ENCODE data around the gene GALNT18.

Gene GALNT18

GRCh38 chr11:11458001-11458400, 163.8 kb downstream of the GALNT18 start:
- Histone ChIP-seq H4K20me1 (ENCODE audit: insufficient read depth, low read length) (no peaks in the 10 kb centered on the region), H3F3A (ENCODE audit: insufficient read depth, low read length) (no peaks in the 10 kb centered on the region), H3K4me1 (ENCODE audit: low read length) (peaks cover 15% of the 10 kb centered on the region), H3K9me2 (replicated peaks; ENCODE audit: insufficient read depth, low read length) (no peaks in the 10 kb centered on the region), H3K27me3 (replicated peaks; ENCODE audit: insufficient read depth, low read length) (no peaks in the 10 kb centered on the region), H3K4me2 (ENCODE audit: low read depth, low read length) (no peak overlapping the region), H3K9me3 (replicated peaks; ENCODE audit: insufficient read depth, low read length) (no peaks in the 10 kb centered on the region), H3K36me3 (replicated peaks; ENCODE audit: insufficient read depth, low read length) (no peaks in the 10 kb centered on the region), H3K9ac (ENCODE audit: low read length) (no peak overlapping the region), H3K27ac (ENCODE audit: low read length) (no peak overlapping the region), H3K4me3 (ENCODE audit: low read length) (no peak overlapping the region), H3K79me2 (ENCODE audit: low read length) (no peaks in the 10 kb centered on the region), H2AFZ (ENCODE audit: low read length) (no peak overlapping the region)
- DNase-seq, result no peak
- TF ChIP-seq CTCF (IDR thresholded peaks at IDR 0.05; ENCODE audit: low read length) (no peak), EZH2phosphoT487 (IDR thresholded peaks at IDR 0.05; ENCODE audit: low read length) (no peak), EZH2 (optimal IDR thresholded peaks at IDR 0.05; ENCODE audit: low read depth, low read length) (no peak)

- H3K4me3 ChIP-seq (ENCODE audit: low read length), result no peak overlapping the region
- no peak overlapping the region for H2AFZ ChIP-seq (ENCODE audit: low read length)
- H3K9ac ChIP-seq (ENCODE audit: low read length), result no peak overlapping the region
- no peak overlapping the region for H3K4me2 ChIP-seq (ENCODE audit: low read depth, low read length)
- DNase-seq, result no peak
- no peaks in the 10 kb centered on the region for H4K20me1 ChIP-seq (ENCODE audit: insufficient read depth, low read length)
- no peaks in the 10 kb centered on the region for H3F3A ChIP-seq (ENCODE audit: insufficient read depth, low read length)
- H3K79me2 ChIP-seq (ENCODE audit: low read length), result no peaks in the 10 kb centered on the region
- H3K9me3 ChIP-seq (replicated peaks; ENCODE audit: insufficient read depth, low read length), result no peaks in the 10 kb centered on the region
- H3K27me3 ChIP-seq (replicated peaks; ENCODE audit: insufficient read depth, low read length), result no peaks in the 10 kb centered on the region
- no peaks in the 10 kb centered on the region for H3K9me2 ChIP-seq (replicated peaks; ENCODE audit: insufficient read depth, low read length)
- no peak overlapping the region for H3K27ac ChIP-seq (ENCODE audit: low read length)
- peaks cover 15% of the 10 kb centered on the region for H3K4me1 ChIP-seq (ENCODE audit: low read length)
- TF ChIP-seq EZH2 (optimal IDR thresholded peaks at IDR 0.05; ENCODE audit: low read depth, low read length) (no peak), EZH2phosphoT487 (IDR thresholded peaks at IDR 0.05; ENCODE audit: low read length) (no peak), CTCF (IDR thresholded peaks at IDR 0.05; ENCODE audit: low read length) (no peak)
- no peaks in the 10 kb centered on the region for H3K36me3 ChIP-seq (replicated peaks; ENCODE audit: insufficient read depth, low read length)
Observed at GRCh38 chr11:11456866-11457265, 164.9 kb downstream of the GALNT18 start.

GRCh38 chr11:11454671-11455223, 167.1 kb downstream of the GALNT18 start:
- Histone ChIP-seq H3K9ac (ENCODE audit: low read length) (no peak overlapping the region), H3K79me2 (ENCODE audit: low read length) (no peaks in the 10 kb centered on the region), H3K4me3 (ENCODE audit: low read length) (no peak overlapping the region), H3K4me1 (ENCODE audit: low read length) (peaks cover 7% of the 10 kb centered on the region), H4K20me1 (ENCODE audit: insufficient read depth, low read length) (no peaks in the 10 kb centered on the region), H2AFZ (ENCODE audit: low read length) (no peak overlapping the region), H3K9me2 (replicated peaks; ENCODE audit: insufficient read depth, low read length) (no peaks in the 10 kb centered on the region), H3K4me2 (ENCODE audit: low read depth, low read length) (no peak overlapping the region), H3K9me3 (replicated peaks; ENCODE audit: insufficient read depth, low read length) (no peaks in the 10 kb centered on the region), H3F3A (ENCODE audit: insufficient read depth, low read length) (no peaks in the 10 kb centered on the region), H3K27ac (ENCODE audit: low read length) (no peak overlapping the region), H3K27me3 (replicated peaks; ENCODE audit: insufficient read depth, low read length) (no peaks in the 10 kb centered on the region), H3K36me3 (replicated peaks; ENCODE audit: insufficient read depth, low read length) (no peaks in the 10 kb centered on the region)
- no peak for TF ChIP-seq CTCF (IDR thresholded peaks at IDR 0.05; ENCODE audit: low read length)
- TF ChIP-seq EZH2 (optimal IDR thresholded peaks at IDR 0.05; ENCODE audit: low read depth, low read length), result no peak
- no peak for TF ChIP-seq EZH2phosphoT487 (IDR thresholded peaks at IDR 0.05; ENCODE audit: low read length)
- no peak for DNase-seq
